Panc1 (cell line): ENCODE measurements around the gene CABP5.

Experiments
- CTCF ChIP-seq: fragments of 450-650 bp; IDR thresholded peaks from 2 replicates; pipeline ENCODE4 v1.5.1; 2017; ENCODE audit warnings: mild to moderate bottlenecking
- POLR2AphosphoS5 ChIP-seq: IDR thresholded peaks from 2 replicates; pipeline ENCODE4 v1.6.1; 2012; ENCODE audit warnings: mild to moderate bottlenecking, low read depth, low read length, moderate library complexity
- TCF7L2 ChIP-seq: IDR thresholded peaks from 2 replicates; pipeline ENCODE4 v1.6.1; 2011; ENCODE audit warnings: mild to moderate bottlenecking, low read depth, low read length, inconsistent platforms
- TF ChIP-seq, protein P1 (sequence below), 2 experiments: IDR thresholded peaks; 2 replicates each; pipeline ENCODE4 v1.6.1; 2011 to 2012; ENCODE audit warnings: low read depth in 2 of 2, control low read depth in 1 of 2, low read length in 1 of 2, mild to moderate bottlenecking in 1 of 2, moderate library complexity in 1 of 2; ENCODE audit not compliant: insufficient read depth in 1 of 2

GRCh38 chr19:48029431-48029830 lies 14.4 kb downstream of the CABP5 start:
- TF ChIP-seq TCF7L2, result no peak
- TF ChIP-seq POLR2AphosphoS5, result no peak
- no peak for TF ChIP-seq CTCF
- TF ChIP-seq, protein P1, sequence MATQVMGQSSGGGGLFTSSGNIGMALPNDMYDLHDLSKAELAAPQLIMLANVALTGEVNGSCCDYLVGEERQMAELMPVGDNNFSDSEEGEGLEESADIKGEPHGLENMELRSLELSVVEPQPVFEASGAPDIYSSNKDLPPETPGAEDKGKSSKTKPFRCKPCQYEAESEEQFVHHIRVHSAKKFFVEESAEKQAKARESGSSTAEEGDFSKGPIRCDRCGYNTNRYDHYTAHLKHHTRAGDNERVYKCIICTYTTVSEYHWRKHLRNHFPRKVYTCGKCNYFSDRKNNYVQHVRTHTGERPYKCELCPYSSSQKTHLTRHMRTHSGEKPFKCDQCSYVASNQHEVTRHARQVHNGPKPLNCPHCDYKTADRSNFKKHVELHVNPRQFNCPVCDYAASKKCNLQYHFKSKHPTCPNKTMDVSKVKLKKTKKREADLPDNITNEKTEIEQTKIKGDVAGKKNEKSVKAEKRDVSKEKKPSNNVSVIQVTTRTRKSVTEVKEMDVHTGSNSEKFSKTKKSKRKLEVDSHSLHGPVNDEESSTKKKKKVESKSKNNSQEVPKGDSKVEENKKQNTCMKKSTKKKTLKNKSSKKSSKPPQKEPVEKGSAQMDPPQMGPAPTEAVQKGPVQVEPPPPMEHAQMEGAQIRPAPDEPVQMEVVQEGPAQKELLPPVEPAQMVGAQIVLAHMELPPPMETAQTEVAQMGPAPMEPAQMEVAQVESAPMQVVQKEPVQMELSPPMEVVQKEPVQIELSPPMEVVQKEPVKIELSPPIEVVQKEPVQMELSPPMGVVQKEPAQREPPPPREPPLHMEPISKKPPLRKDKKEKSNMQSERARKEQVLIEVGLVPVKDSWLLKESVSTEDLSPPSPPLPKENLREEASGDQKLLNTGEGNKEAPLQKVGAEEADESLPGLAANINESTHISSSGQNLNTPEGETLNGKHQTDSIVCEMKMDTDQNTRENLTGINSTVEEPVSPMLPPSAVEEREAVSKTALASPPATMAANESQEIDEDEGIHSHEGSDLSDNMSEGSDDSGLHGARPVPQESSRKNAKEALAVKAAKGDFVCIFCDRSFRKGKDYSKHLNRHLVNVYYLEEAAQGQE (IDR thresholded peaks at IDR 0.05; ENCODE audit: insufficient read depth in 1 of 2, low read depth in 2 of 2, low read length in 1 of 2), result no peak
